Activated T-cell treated with anti-CD3 and anti-CD28 coated beads, Interleukin-2, amount 50 U/mL, for 48 hours (primary cell): ENCODE measurements around the gene ACTG1.

Experiments used
- DNase-seq, 2 experiments: peaks; one replicate each; pipeline ENCODE4 v3.0.0-alpha.2; 2020

ACTG1 gene

DNA sequence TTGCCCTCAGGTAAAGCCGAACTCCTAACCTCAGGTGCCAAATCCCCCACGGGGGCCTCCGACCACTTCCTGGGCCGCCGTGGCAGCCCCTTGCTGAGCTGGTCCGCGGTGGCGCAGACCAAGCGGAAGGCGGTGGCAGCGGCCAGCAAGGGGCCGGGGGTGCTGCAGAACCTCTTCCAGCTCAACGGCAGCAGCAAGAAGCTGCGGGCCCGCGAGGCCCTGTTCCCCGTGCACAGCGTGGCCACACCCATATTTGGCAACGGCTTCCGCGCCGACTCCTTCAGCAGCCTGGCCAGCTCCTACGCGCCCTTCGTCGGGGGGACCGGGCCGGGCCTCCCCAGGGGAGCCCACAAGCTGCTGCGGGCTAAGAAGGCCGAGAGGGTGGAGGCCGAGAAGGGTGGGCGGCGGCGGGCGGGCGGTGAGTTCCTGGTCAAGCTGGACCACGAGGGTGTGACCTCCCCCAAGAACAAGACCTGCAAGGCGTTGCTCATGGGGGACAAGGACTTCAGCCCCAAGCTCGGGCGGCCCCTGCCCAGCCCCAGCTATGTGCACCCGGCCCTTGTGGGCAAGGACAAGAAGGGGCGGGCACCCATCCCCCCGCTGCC lies 51.6 kb downstream of the ACTG1 start:
- DNase-seq = no peak
